Measurements from ENCODE around the gene BSN. TPM values are rescaled to one million over a fixed set of nuclear protein-coding genes. Genes with fewer than 3 reads are reported as not detected.

BSN gene
- total RNA-seq, 1 experiment from 2014 or later, result 0.92 TPM

DNA sequence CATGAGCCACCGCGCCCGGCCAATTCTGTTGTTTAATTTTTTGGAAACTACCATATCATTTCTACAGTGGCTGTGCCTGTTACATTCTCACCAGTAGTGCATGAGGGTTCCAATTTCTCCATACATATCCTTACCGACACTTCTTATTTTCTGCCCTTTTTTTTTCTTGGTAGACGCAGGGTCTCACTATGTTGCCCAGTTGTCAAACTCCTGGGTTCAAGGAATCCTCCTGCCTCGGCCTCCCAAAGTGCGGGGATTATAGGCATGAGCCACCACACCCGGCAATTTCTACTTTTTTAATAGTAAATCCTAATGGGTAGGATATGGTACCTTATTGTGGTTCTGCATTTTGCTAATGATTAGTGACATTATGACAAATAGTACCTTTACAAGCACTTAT lies 155.6 kb downstream of the BSN start:
- CTCF ChIA-PET, result no interaction called here
- no peaks in the 10 kb centered on the region for H3K27me3 Mint-ChIP-seq (ENCODE audit: unreplicated experiment)
- peaks cover 9% of the 10 kb centered on the region for H3K36me3 Mint-ChIP-seq (ENCODE audit: insufficient read depth, unreplicated experiment)
- TF ChIP-seq, protein P1, sequence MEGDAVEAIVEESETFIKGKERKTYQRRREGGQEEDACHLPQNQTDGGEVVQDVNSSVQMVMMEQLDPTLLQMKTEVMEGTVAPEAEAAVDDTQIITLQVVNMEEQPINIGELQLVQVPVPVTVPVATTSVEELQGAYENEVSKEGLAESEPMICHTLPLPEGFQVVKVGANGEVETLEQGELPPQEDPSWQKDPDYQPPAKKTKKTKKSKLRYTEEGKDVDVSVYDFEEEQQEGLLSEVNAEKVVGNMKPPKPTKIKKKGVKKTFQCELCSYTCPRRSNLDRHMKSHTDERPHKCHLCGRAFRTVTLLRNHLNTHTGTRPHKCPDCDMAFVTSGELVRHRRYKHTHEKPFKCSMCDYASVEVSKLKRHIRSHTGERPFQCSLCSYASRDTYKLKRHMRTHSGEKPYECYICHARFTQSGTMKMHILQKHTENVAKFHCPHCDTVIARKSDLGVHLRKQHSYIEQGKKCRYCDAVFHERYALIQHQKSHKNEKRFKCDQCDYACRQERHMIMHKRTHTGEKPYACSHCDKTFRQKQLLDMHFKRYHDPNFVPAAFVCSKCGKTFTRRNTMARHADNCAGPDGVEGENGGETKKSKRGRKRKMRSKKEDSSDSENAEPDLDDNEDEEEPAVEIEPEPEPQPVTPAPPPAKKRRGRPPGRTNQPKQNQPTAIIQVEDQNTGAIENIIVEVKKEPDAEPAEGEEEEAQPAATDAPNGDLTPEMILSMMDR (IDR thresholded peaks at IDR 0.05; ENCODE audit: unreplicated experiment), result no peak
- H3K4me3 Mint-ChIP-seq (ENCODE audit: low read depth, unreplicated experiment), result no peak overlapping the region
- no peak for DNase-seq
- no peak overlapping the region for H3K27ac Mint-ChIP-seq (ENCODE audit: unreplicated experiment)
- intact Hi-C loops (cut with micrococcal nuclease; ENCODE audit: unreplicated experiment), result no loop called here
- no TSS peak for BruUV-seq (replicated peaks)
- no peaks in the 10 kb centered on the region for H3K9me3 Mint-ChIP-seq (ENCODE audit: low read depth, unreplicated experiment)
- no peaks in the 10 kb centered on the region for H3K4me1 Mint-ChIP-seq (ENCODE audit: low read depth, unreplicated experiment)

DNA sequence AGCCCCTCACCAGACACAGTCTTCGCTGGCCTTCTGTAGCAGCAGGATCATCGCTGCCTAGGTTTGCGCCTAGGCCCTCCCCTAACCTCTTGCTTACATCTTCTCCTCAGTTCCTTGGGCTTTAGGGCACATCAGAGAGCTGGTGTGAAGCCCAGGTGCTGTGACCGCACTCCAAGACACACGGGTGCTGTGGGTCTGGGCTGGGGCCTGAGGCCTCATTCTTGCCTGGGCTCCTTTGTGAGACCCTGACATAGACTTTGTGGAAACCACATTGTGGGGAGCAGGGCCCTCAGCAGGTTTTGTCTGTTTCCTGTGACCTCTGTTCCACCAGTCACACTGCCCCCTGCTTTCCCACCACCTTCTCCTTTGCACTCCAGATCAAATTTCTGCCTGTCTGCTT lies 157.2 kb downstream of the BSN start:
- Mint-ChIP-seq H3K4me1 (ENCODE audit: low read depth, unreplicated experiment) (no peaks in the 10 kb centered on the region), H3K27ac (ENCODE audit: unreplicated experiment) (no peak overlapping the region), H3K36me3 (ENCODE audit: insufficient read depth, unreplicated experiment) (peaks cover 19% of the 10 kb centered on the region), H3K9me3 (ENCODE audit: low read depth, unreplicated experiment) (no peaks in the 10 kb centered on the region), H3K27me3 (ENCODE audit: unreplicated experiment) (no peaks in the 10 kb centered on the region), H3K4me3 (ENCODE audit: low read depth, unreplicated experiment) (no peak overlapping the region)
- CTCF ChIA-PET, result no interaction called here
- BruUV-seq (replicated peaks), result no TSS peak
- DNase-seq, result no peak
- TF ChIP-seq, protein P1 (IDR thresholded peaks at IDR 0.05; ENCODE audit: unreplicated experiment), result no peak
- intact Hi-C loops (cut with micrococcal nuclease; ENCODE audit: unreplicated experiment), result no loop called here

DNA sequence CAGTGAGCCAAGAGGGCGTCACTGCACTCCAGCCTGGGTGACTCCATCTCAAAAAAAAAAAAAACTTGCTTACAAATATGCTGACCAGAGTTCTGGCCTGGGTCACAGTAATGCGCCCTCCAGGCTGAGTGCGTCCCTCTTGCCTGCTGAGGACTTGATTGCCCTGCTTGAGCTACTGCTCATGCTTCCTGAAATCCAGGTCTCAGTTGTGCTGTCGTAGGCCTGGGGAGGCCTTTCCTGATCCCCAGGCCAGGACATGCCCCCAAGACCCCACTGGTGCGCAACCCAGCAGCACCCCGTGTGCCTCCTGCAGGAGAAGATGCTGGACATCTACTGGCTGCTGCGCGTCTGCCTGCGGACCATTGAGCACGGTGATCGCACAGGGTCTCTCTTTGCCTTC lies 157.9 kb downstream of the BSN start:
- no peak overlapping the region for H3K4me3 Mint-ChIP-seq (ENCODE audit: low read depth, unreplicated experiment)
- CTCF ChIA-PET, result no interaction called here
- no peaks in the 10 kb centered on the region for H3K9me3 Mint-ChIP-seq (ENCODE audit: low read depth, unreplicated experiment)
- H3K27ac Mint-ChIP-seq (ENCODE audit: unreplicated experiment), result no peak overlapping the region
- no peak for DNase-seq
- TF ChIP-seq, protein P1 (IDR thresholded peaks at IDR 0.05; ENCODE audit: unreplicated experiment), result no peak
- no TSS peak for BruUV-seq (replicated peaks)
- no peaks in the 10 kb centered on the region for H3K4me1 Mint-ChIP-seq (ENCODE audit: low read depth, unreplicated experiment)
- H3K27me3 Mint-ChIP-seq (ENCODE audit: unreplicated experiment), result no peaks in the 10 kb centered on the region
- intact Hi-C loops (cut with micrococcal nuclease; ENCODE audit: unreplicated experiment), result no loop called here
- peaks cover 19% of the 10 kb centered on the region for H3K36me3 Mint-ChIP-seq (ENCODE audit: insufficient read depth, unreplicated experiment)

DNA sequence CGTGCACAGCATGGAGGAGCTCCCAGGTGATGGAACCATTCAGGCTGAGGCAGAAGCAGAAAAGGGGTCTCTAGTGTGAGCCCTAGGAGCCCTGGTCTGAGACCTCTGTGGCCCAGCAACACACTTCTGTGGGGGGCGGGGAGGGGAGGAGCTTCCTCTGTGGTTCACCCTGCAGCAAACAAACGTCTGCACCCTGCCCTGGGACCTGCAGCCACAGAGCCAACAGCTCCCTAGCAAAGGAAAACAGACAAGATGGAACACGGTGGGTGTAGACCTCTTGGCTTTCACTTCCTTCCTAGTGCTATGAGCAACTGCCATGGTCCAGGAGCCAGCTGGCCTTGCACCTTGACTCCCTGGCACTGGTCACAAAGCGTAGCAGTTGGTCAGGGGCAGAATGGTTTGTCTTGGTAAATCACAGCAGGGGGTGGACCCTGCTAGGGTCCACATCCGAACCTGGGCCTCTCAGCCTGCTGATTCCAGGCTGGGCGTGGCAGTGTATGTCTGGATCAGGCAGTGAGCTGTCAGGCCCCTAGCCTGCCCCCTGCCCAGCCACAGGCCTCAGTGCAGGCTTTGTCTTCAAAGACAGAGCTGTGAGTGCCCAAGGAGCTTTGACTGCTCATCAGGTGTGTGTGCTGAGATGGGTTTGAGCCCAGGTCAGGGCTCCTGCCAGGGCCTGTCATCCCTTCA lies 158.5 kb downstream of the BSN start:
- no TSS peak for BruUV-seq (replicated peaks)
- Mint-ChIP-seq H3K9me3 (ENCODE audit: low read depth, unreplicated experiment) (no peaks in the 10 kb centered on the region), H3K27me3 (ENCODE audit: unreplicated experiment) (no peaks in the 10 kb centered on the region), H3K4me3 (ENCODE audit: low read depth, unreplicated experiment) (no peak overlapping the region), H3K27ac (ENCODE audit: unreplicated experiment) (no peak overlapping the region), H3K36me3 (ENCODE audit: insufficient read depth, unreplicated experiment) (peaks cover 24% of the 10 kb centered on the region), H3K4me1 (ENCODE audit: low read depth, unreplicated experiment) (no peaks in the 10 kb centered on the region)
- DNase-seq, result no peak
- TF ChIP-seq, protein P1 (IDR thresholded peaks at IDR 0.05; ENCODE audit: unreplicated experiment), result no peak
- CTCF ChIA-PET, result no interaction called here
- intact Hi-C loops (cut with micrococcal nuclease; ENCODE audit: unreplicated experiment), result no loop called here
